Uterus (tissue), 4 donors: ENCODE measurements around the gene NANOS2. TPM values are rescaled to one million over a fixed set of nuclear protein-coding genes. Genes with fewer than 3 reads are reported as not detected.

Experiments used
- DNase-seq, 2 donors: peaks; one replicate each; pipeline ENCODE4 v3.0.0-alpha.2; 2019 to 2020
- H3K27ac ChIP-seq, 2 donors: fragments of 200-600 bp; sonication (generic); 1 replicate in 1 of 2; 2 replicates in 1 of 2; pipeline ENCODE4 v1.5.1; 2016 to 2018
- H3K27me3 ChIP-seq, 2 donors: fragments of 200-600 bp; sonication (generic); one replicate each; pipeline ENCODE4 v1.5.1; 2018 to 2019; ENCODE audit warnings: control low read depth in 1 of 2
- H3K36me3 ChIP-seq, 2 donors: fragments of 200-600 bp; sonication (generic); one replicate each; pipeline ENCODE4 v1.5.1; 2019; ENCODE audit warnings: control low read depth in 1 of 2
- H3K4me1 ChIP-seq, 2 donors: fragments of 200-600 bp; sonication (generic); one replicate each; pipeline ENCODE4 v1.5.1; 2018 to 2019; ENCODE audit warnings: control low read depth in 1 of 2
- H3K4me3 ChIP-seq, 2 donors: fragments of 200-600 bp; sonication (generic); 1 replicate in 1 of 2; 2 replicates in 1 of 2; pipeline ENCODE4 v1.5.1; 2018 to 2019; ENCODE audit warnings: mild to moderate bottlenecking in 1 of 2
- H3K9me3 ChIP-seq, 2 donors: fragments of 200-600 bp; sonication (generic); one replicate each; pipeline ENCODE4 v1.5.1; 2019; ENCODE audit warnings: control low read depth in 1 of 2
- CTCF ChIP-seq, 4 experiments: fragments of 200-600 bp in 2 of 4; fragments of 450-650 bp in 2 of 4; sonication (generic) in 2 of 4; IDR thresholded peaks; one replicate each; pipeline ENCODE4 v1.5.1; 2016 to 2019; ENCODE audit warnings: antibody characterized with exemption in 4 of 4, mild to moderate bottlenecking in 2 of 4, moderate library complexity in 1 of 4
- POLR2A ChIP-seq, 2 donors: fragments of 450-650 bp; IDR thresholded peaks; one replicate each; pipeline ENCODE4 v1.6.1; 2016; ENCODE audit warnings: antibody characterized with exemption in 2 of 2, mild to moderate bottlenecking in 1 of 2, moderate library complexity in 1 of 2
- intact Hi-C: fragments of 100-400 bp; cut with DNase I; formaldehyde crosslinking; loops from one replicate; pipeline ENCODE4 v1.15.1; 2023; ENCODE audit warnings: low total_unique reads
- total RNA-seq, 4 donors: library from RNA; depleted of rRNA in 3 of 4; stranded (reverse); fragments of >200 nt in 3 of 4; gene quantifications; one replicate each; pipeline versions ENCODE4 v1.1.0 to v1.2.4, GENCODE V29; 2014 to 2023
- donor health status: DM: yes; HTN: yes; CAD: no.

NANOS2 gene
- total RNA-seq, 4 donors from 2014 or later: not detected

GRCh38 chr19:45938733-45939319 lies 24.2 kb upstream of the NANOS2 start:
- Histone ChIP-seq H3K4me3 (no peak overlapping the region), H3K27ac (no peak overlapping the region), H3K36me3 (no peaks in the 10 kb centered on the region), H3K9me3 (no peaks in the 10 kb centered on the region), H3K27me3 (peaks cover 0 to 3% of the 10 kb centered on the region in 2 donors), H3K4me1 (no peaks in the 10 kb centered on the region)
- TF ChIP-seq POLR2A (IDR thresholded peaks at IDR 0.05): no peak
- TF ChIP-seq CTCF (IDR thresholded peaks at IDR 0.05): no peak
- DNase-seq: no peak
- intact Hi-C loops: no loop called here

GRCh38 chr19:45935267-45935666 lies 20.7 kb upstream of the NANOS2 start:
- no peak overlapping the region for H3K4me3 ChIP-seq
- TF ChIP-seq POLR2A (IDR thresholded peaks at IDR 0.05) (no peak), CTCF (IDR thresholded peaks at IDR 0.05) (no peak)
- intact Hi-C loops: no loop called here

GRCh38 chr19:45934551-45935230 lies 20.1 kb upstream of the NANOS2 start:
- DNase-seq: no peak
- H3K9me3 ChIP-seq: no peaks in the 10 kb centered on the region
- no peaks in the 10 kb centered on the region for H3K4me1 ChIP-seq
- peaks cover 0 to 3% of the 10 kb centered on the region in 2 donors for H3K27me3 ChIP-seq
- H3K36me3 ChIP-seq: no peaks in the 10 kb centered on the region
- TF ChIP-seq POLR2A (IDR thresholded peaks at IDR 0.05): no peak
- no peak for TF ChIP-seq CTCF (IDR thresholded peaks at IDR 0.05)
- no peak overlapping the region for H3K27ac ChIP-seq
- intact Hi-C loops: no loop called here
- no peak overlapping the region for H3K4me3 ChIP-seq

More at GRCh38 chr19:45935267-45935666, 20.7 kb upstream of the NANOS2 start:
- Histone ChIP-seq H3K9me3 (no peaks in the 10 kb centered on the region), H3K27ac (no peak overlapping the region), H3K27me3 (peaks cover 0 to 3% of the 10 kb centered on the region in 2 donors), H3K4me1 (no peaks in the 10 kb centered on the region), H3K36me3 (no peaks in the 10 kb centered on the region)
- no peak for DNase-seq

GRCh38 chr19:45933759-45934158 lies 19.2 kb upstream of the NANOS2 start:
- H3K27ac ChIP-seq: no peak overlapping the region
- H3K4me1 ChIP-seq: no peaks in the 10 kb centered on the region
- intact Hi-C loops: no loop called here
- no peaks in the 10 kb centered on the region for H3K36me3 ChIP-seq
- H3K27me3 ChIP-seq: peaks cover 0 to 3% of the 10 kb centered on the region in 2 donors
- H3K4me3 ChIP-seq: no peak overlapping the region
- TF ChIP-seq POLR2A (IDR thresholded peaks at IDR 0.05) (no peak), CTCF (IDR thresholded peaks at IDR 0.05) (no peak)
- no peak for DNase-seq
- no peaks in the 10 kb centered on the region for H3K9me3 ChIP-seq

- TF ChIP-seq POLR2A (IDR thresholded peaks at IDR 0.05): no peak
- TF ChIP-seq CTCF (IDR thresholded peaks at IDR 0.05): no peak
- intact Hi-C loops: no loop called here
- Histone ChIP-seq H3K9me3 (no peaks in the 10 kb centered on the region), H3K4me3 (no peak overlapping the region), H3K27ac (no peak overlapping the region), H3K27me3 (peaks cover 0 to 3% of the 10 kb centered on the region in 2 donors), H3K4me1 (no peaks in the 10 kb centered on the region), H3K36me3 (no peaks in the 10 kb centered on the region)
- no peak for DNase-seq
Measured at GRCh38 chr19:45931055-45931454, 16.5 kb upstream of the NANOS2 start.
